GM23248 (cell line): ENCODE data around the gene PHOSPHO1. TPM values are rescaled to one million over a fixed set of nuclear protein-coding genes. Genes with fewer than 3 reads are reported as not detected.

Experiments
- DNase-seq: peaks from one replicate; pipeline ENCODE4 v3.0.0-alpha.2; 2015
- H2AFZ ChIP-seq: fragments of 200-600 bp; sonication (generic); 2 replicates; pipeline ENCODE4 v1.6.1; 2016; ENCODE audit warnings: antibody characterized with exemption
- H3F3A ChIP-seq: fragments of 200-600 bp; sonication (generic); 2 replicates; pipeline ENCODE4 v1.6.1; 2016; ENCODE audit warnings: mild to moderate bottlenecking, antibody characterized with exemption, mixed run types; ENCODE audit not compliant: insufficient read depth
- H3K27ac ChIP-seq: fragments of 200-600 bp; sonication (generic); 2 replicates; pipeline ENCODE4 v1.5.1; 2016; ENCODE audit warnings: mild to moderate bottlenecking
- H3K27me3 ChIP-seq: fragments of 200-600 bp; sonication (generic); replicated peaks from 2 replicates; pipeline ENCODE4 v1.6.1; 2016; ENCODE audit warnings: mild to moderate bottlenecking; ENCODE audit not compliant: insufficient read depth
- H3K36me3 ChIP-seq: fragments of 200-600 bp; sonication (generic); 2 replicates; pipeline ENCODE4 v1.6.1; 2016; ENCODE audit warnings: low read depth, mild to moderate bottlenecking
- H3K4me1 ChIP-seq: fragments of 200-600 bp; sonication (generic); 2 replicates; pipeline ENCODE4 v1.6.1; 2016; ENCODE audit warnings: mild to moderate bottlenecking; ENCODE audit not compliant: insufficient read depth
- H3K4me2 ChIP-seq: fragments of 200-600 bp; sonication (generic); one replicate; pipeline ENCODE4 v1.6.1; 2016; ENCODE audit warnings: mild to moderate bottlenecking; ENCODE audit not compliant: unreplicated experiment
- H3K4me3 ChIP-seq: fragments of 200-600 bp; sonication (generic); 2 replicates; pipeline ENCODE4 v1.5.1; 2016; ENCODE audit warnings: mild to moderate bottlenecking
- H3K79me2 ChIP-seq: fragments of 200-600 bp; sonication (generic); 2 replicates; pipeline ENCODE4 v1.6.1; 2016; ENCODE audit warnings: mild to moderate bottlenecking; ENCODE audit not compliant: insufficient read depth
- H3K9ac ChIP-seq: fragments of 200-600 bp; sonication (generic); 2 replicates; pipeline ENCODE4 v1.6.1; 2016; ENCODE audit warnings: mild to moderate bottlenecking
- H3K9me2 ChIP-seq: fragments of 200-600 bp; sonication (generic); 2 replicates; pipeline ENCODE4 v1.6.1; 2016; ENCODE audit warnings: mixed run types, mild to moderate bottlenecking, moderate library complexity; ENCODE audit not compliant: insufficient read depth
- H3K9me3 ChIP-seq: fragments of 200-600 bp; sonication (generic); one replicate; pipeline ENCODE4 v1.6.1; 2017; ENCODE audit warnings: low read depth
- H4K20me1 ChIP-seq: fragments of 200-600 bp; sonication (generic); 2 replicates; pipeline ENCODE4 v1.6.0; 2016; ENCODE audit not compliant: insufficient read depth
- EZH2 ChIP-seq: fragments of 200-600 bp; sonication (generic); IDR thresholded peaks from 2 replicates; pipeline ENCODE4 v1.6.1; 2018; ENCODE audit warnings: antibody characterized with exemption, mild to moderate bottlenecking; ENCODE audit not compliant: insufficient read depth, poor library complexity, severe bottlenecking
- EZH2phosphoT487 ChIP-seq: fragments of 200-600 bp; sonication (generic); IDR thresholded peaks from 2 replicates; pipeline ENCODE4 v1.6.1; 2018; ENCODE audit warnings: antibody characterized with exemption, moderate library complexity, mild to moderate bottlenecking, low read depth; ENCODE audit not compliant: insufficient read depth
- WGBS, 2 experiments: methylation state at CpG; one replicate each; pipeline ENCODE4 v1.1.6; 2015 to 2017; ENCODE audit warnings: low lambda C conversion rate in 2 of 2, low coverage in 1 of 2; ENCODE audit errors: missing lambda C conversion rate in 2 of 2; 5-methylcytosine and 5-hydroxymethylcytosine counted together
- in situ Hi-C: fragments of 300-500 bp; cut with MboI; formaldehyde crosslinking; loops from 2 replicates; pipeline ENCODE4 v1.15.0; 2020
- polyA plus RNA-seq: library from polyadenylated mRNA; unstranded; fragments of >200 nt; fragmentation: Nextera tagmentation; extraction: Ambion mirVana; gene quantifications from 2 replicates; pipeline ENCODE4 v1.2.1, GENCODE V29; 2016
- total RNA-seq: library from RNA; depleted of rRNA; stranded (reverse); fragments of >200 nt; shearing (Covaris generic); gene quantifications from 2 replicates; pipeline ENCODE4 v1.2.3, GENCODE V29; 2014

PHOSPHO1 gene
- total and polyA plus RNA-seq, 2 experiments from 2014 or later = not detected

DNA sequence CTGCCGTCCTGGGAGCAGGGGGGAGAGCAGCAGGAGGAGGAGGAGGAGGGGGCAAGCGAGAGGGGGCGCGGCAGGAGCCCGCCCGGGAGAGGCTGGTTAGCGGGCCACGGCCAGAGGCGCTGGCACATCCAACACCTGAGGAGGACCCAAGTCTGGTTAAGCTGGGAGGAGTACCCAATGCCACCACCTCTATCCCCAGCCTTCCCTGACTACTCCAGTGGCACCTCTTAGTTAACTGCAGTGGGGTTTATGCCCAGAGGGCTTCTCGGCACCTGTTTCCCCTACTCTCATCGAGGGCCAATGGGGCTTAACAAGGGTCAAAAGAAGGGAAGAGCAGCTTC lies 5.6 kb downstream of the PHOSPHO1 start:
- H3F3A ChIP-seq = no peaks in the 10 kb centered on the region
- H3K27ac ChIP-seq = no peak overlapping the region
- H3K4me2 ChIP-seq = no peak overlapping the region
- H3K9ac ChIP-seq = no peak overlapping the region
- no peak for DNase-seq
- H3K9me3 ChIP-seq = no peaks in the 10 kb centered on the region
- H3K9me2 ChIP-seq = no peaks in the 10 kb centered on the region
- H3K4me1 ChIP-seq = no peaks in the 10 kb centered on the region
- H3K27me3 ChIP-seq = peaks cover 56% of the 10 kb centered on the region
- no peaks in the 10 kb centered on the region for H3K36me3 ChIP-seq
- no peak overlapping the region for H2AFZ ChIP-seq
- H3K79me2 ChIP-seq = no peaks in the 10 kb centered on the region
- in situ Hi-C loops = no loop called here
- 18 to 43% methylated on average over 3 to 11 of the region's 11 CpGs for WGBS, 2 experiments
- TF ChIP-seq EZH2phosphoT487 (no peak), EZH2 (no peak)
- no peak overlapping the region for H3K4me3 ChIP-seq
- no peaks in the 10 kb centered on the region for H4K20me1 ChIP-seq

- no peaks in the 10 kb centered on the region for H3K9me2 ChIP-seq
- no peak overlapping the region for H3K9ac ChIP-seq
- no peak overlapping the region for H2AFZ ChIP-seq
- whole genome bisulfite sequencing, 2 experiments = 4 to 5% methylated on average over 80 to 86 of the region's 95 CpGs
- TF ChIP-seq EZH2phosphoT487 (0 out of 2 replicates have a peak, but pooled peaks have one; percentile 12), EZH2 (no peak)
- peaks cover 51% of the 10 kb centered on the region for H3K27me3 ChIP-seq
- H3K9me3 ChIP-seq = no peaks in the 10 kb centered on the region
- no peaks in the 10 kb centered on the region for H3F3A ChIP-seq
- no peak overlapping the region for H3K4me2 ChIP-seq
- H3K4me1 ChIP-seq = no peaks in the 10 kb centered on the region
- in situ Hi-C loops = no loop called here
- H4K20me1 ChIP-seq = no peaks in the 10 kb centered on the region
- H3K36me3 ChIP-seq = no peaks in the 10 kb centered on the region
- no peak overlapping the region for H3K4me3 ChIP-seq
- H3K79me2 ChIP-seq = no peaks in the 10 kb centered on the region
- no peak for DNase-seq
- no peak overlapping the region for H3K27ac ChIP-seq
Observed at GRCh38 chr17:49224198-49224996, 6.2 kb downstream of the PHOSPHO1 start.

GRCh38 chr17:49223517-49224197 lies 6.9 kb downstream of the PHOSPHO1 start:
- in situ Hi-C loops = no loop called here
- Histone ChIP-seq H3K36me3 (no peaks in the 10 kb centered on the region), H3K9me2 (no peaks in the 10 kb centered on the region), H3F3A (no peaks in the 10 kb centered on the region), H3K4me3 (no peak overlapping the region), H3K27ac (no peak overlapping the region), H3K4me2 (no peak overlapping the region), H3K9ac (no peak overlapping the region), H3K79me2 (no peaks in the 10 kb centered on the region), H3K9me3 (no peaks in the 10 kb centered on the region), H3K27me3 (peaks cover 45% of the 10 kb centered on the region), H2AFZ (no peak overlapping the region), H3K4me1 (no peaks in the 10 kb centered on the region), H4K20me1 (no peaks in the 10 kb centered on the region)
- WGBS, 2 experiments = 3 to 4% methylated on average over 29 to 31 of the region's 31 CpGs
- peak; percentile 50 for DNase-seq
- 0 out of 2 replicates have a peak, but pooled peaks have one; percentile 34 for TF ChIP-seq EZH2phosphoT487
- TF ChIP-seq EZH2 = peak; percentile 80

GRCh38 chr17:49223168-49223516 lies 7.4 kb downstream of the PHOSPHO1 start:
- Histone ChIP-seq H3K4me2 (no peak overlapping the region), H3K9me2 (no peaks in the 10 kb centered on the region), H3K27ac (no peak overlapping the region), H2AFZ (no peak overlapping the region), H3K4me1 (no peaks in the 10 kb centered on the region), H3K36me3 (no peaks in the 10 kb centered on the region), H3K27me3 (peaks cover 45% of the 10 kb centered on the region), H3K9me3 (no peaks in the 10 kb centered on the region), H4K20me1 (no peaks in the 10 kb centered on the region), H3K9ac (no peak overlapping the region), H3K4me3 (no peak overlapping the region), H3K79me2 (no peaks in the 10 kb centered on the region), H3F3A (no peaks in the 10 kb centered on the region)
- in situ Hi-C loops = no loop called here
- DNase-seq = no peak
- 2% methylated on average over 9 of the region's 9 CpGs for WGBS, 2 experiments
- TF ChIP-seq EZH2 (no peak), EZH2phosphoT487 (no peak)
